ENCODE measurements around the gene UNCX.

UNCX gene

GRCh38 chr7:1238931-1239802 lies 6.5 kb downstream of the UNCX start:
- Histone ChIP-seq H3K36me3 (ENCODE audit: low read length) (no peaks in the 10 kb centered on the region), H3K9me3 (ENCODE audit: insufficient read depth, low read length) (no peaks in the 10 kb centered on the region), H3K79me2 (ENCODE audit: insufficient read depth, low read length) (no peaks in the 10 kb centered on the region), H3K27me3 (ENCODE audit: low read length) (no peaks in the 10 kb centered on the region; the same call in 1 of the 2 replicates), H3K4me3 (ENCODE audit: insufficient read depth, low read length, poor library complexity, severe bottlenecking) (no peak overlapping the region), H4K20me1 (ENCODE audit: low read depth, low read length) (no peaks in the 10 kb centered on the region), H3K4me2 (ENCODE audit: low read depth, low read length, poor library complexity, severe bottlenecking) (no peak overlapping the region), H2AFZ (ENCODE audit: low read depth, low read length, severe bottlenecking) (no peak overlapping the region), H3K9me2 (replicated peaks; ENCODE audit: insufficient read depth, low read length) (no peaks in the 10 kb centered on the region), H3K9ac (ENCODE audit: low read length) (no peak overlapping the region), H3K27ac (ENCODE audit: low read depth, low read length) (no peak overlapping the region), H3F3A (ENCODE audit: insufficient read depth) (no peaks in the 10 kb centered on the region)
- TF ChIP-seq CTCF (IDR thresholded peaks at IDR 0.05; ENCODE audit: insufficient read depth, low read length, poor library complexity, severe bottlenecking) (no peak), EZH2phosphoT487 (conservative IDR thresholded peaks at IDR 0.05; ENCODE audit: low read length) (no peak)

GRCh38 chr7:1239803-1240516 lies 7.3 kb downstream of the UNCX start:
- no peaks in the 10 kb centered on the region for H3K36me3 ChIP-seq (ENCODE audit: low read length)
- H4K20me1 ChIP-seq (ENCODE audit: low read depth, low read length) = no peaks in the 10 kb centered on the region
- H2AFZ ChIP-seq (ENCODE audit: low read depth, low read length, severe bottlenecking) = no peak overlapping the region
- no peak overlapping the region for H3K9ac ChIP-seq (ENCODE audit: low read length)
- TF ChIP-seq CTCF (IDR thresholded peaks at IDR 0.05; ENCODE audit: insufficient read depth, low read length, poor library complexity, severe bottlenecking) (no peak), EZH2phosphoT487 (conservative IDR thresholded peaks at IDR 0.05; ENCODE audit: low read length) (no peak)
- H3K4me2 ChIP-seq (ENCODE audit: low read depth, low read length, poor library complexity, severe bottlenecking) = no peak overlapping the region
- H3K27ac ChIP-seq (ENCODE audit: low read depth, low read length) = no peak overlapping the region
- no peaks in the 10 kb centered on the region for H3K9me2 ChIP-seq (replicated peaks; ENCODE audit: insufficient read depth, low read length)
- H3K9me3 ChIP-seq (ENCODE audit: insufficient read depth, low read length) = no peaks in the 10 kb centered on the region
- H3F3A ChIP-seq (ENCODE audit: insufficient read depth) = no peaks in the 10 kb centered on the region
- no peaks in the 10 kb centered on the region; the same call in 1 of the 2 replicates for H3K27me3 ChIP-seq (ENCODE audit: low read length)
- no peaks in the 10 kb centered on the region for H3K79me2 ChIP-seq (ENCODE audit: insufficient read depth, low read length)
- no peak overlapping the region for H3K4me3 ChIP-seq (ENCODE audit: insufficient read depth, low read length, poor library complexity, severe bottlenecking)

- Histone ChIP-seq H3K9me2 (replicated peaks; ENCODE audit: insufficient read depth, low read length) (no peaks in the 10 kb centered on the region), H2AFZ (ENCODE audit: low read depth, low read length, severe bottlenecking) (no peak overlapping the region), H3K9ac (ENCODE audit: low read length) (no peak overlapping the region), H3K9me3 (ENCODE audit: insufficient read depth, low read length) (no peaks in the 10 kb centered on the region), H3K27ac (ENCODE audit: low read depth, low read length) (no peak overlapping the region), H3K36me3 (ENCODE audit: low read length) (no peaks in the 10 kb centered on the region), H4K20me1 (ENCODE audit: low read depth, low read length) (no peaks in the 10 kb centered on the region), H3K4me2 (ENCODE audit: low read depth, low read length, poor library complexity, severe bottlenecking) (no peak overlapping the region), H3K27me3 (ENCODE audit: low read length) (no peaks in the 10 kb centered on the region; the same call in 1 of the 2 replicates), H3F3A (ENCODE audit: insufficient read depth) (no peaks in the 10 kb centered on the region), H3K79me2 (ENCODE audit: insufficient read depth, low read length) (no peaks in the 10 kb centered on the region), H3K4me3 (ENCODE audit: insufficient read depth, low read length, poor library complexity, severe bottlenecking) (no peak overlapping the region)
- TF ChIP-seq EZH2phosphoT487 (conservative IDR thresholded peaks at IDR 0.05; ENCODE audit: low read length) (no peak), CTCF (IDR thresholded peaks at IDR 0.05; ENCODE audit: insufficient read depth, low read length, poor library complexity, severe bottlenecking) (no peak)
These were observed 8.0 kb downstream of the UNCX start for GRCh38 chr7:1240517-1241257.
